Sigmoid colon (tissue), 7 donors: ENCODE measurements around the gene SLC36A2. TPM values are rescaled to one million over a fixed set of nuclear protein-coding genes. Genes with fewer than 3 reads are reported as not detected.
"Not testable (repeated sequence)": the region's sequence is repeated elsewhere in the genome, so short reads cannot be mapped to it uniquely, and the experiment has no call there.

ENCODE experiments used
- DNase-seq: peaks from one replicate; pipeline ENCODE4 v3.0.0-alpha.2; 2019
- H3K27ac ChIP-seq, 4 donors: fragments of 200-600 bp; sonication (generic); one replicate each; pipeline ENCODE4 v1.5.1; 2016 to 2019; ENCODE audit warnings: mild to moderate bottlenecking in 1 of 4
- H3K27me3 ChIP-seq, 3 donors: fragments of 200-600 bp; sonication (generic); one replicate each; pipeline ENCODE4 v1.5.1; 2019; ENCODE audit warnings: mild to moderate bottlenecking in 1 of 3
- H3K36me3 ChIP-seq, 4 donors: fragments of 200-600 bp; sonication (generic); one replicate each; pipeline ENCODE4 v1.5.1; 2016 to 2019
- H3K4me1 ChIP-seq, 4 donors: fragments of 200-600 bp; sonication (generic); one replicate each; pipeline ENCODE4 v1.5.1; 2017 to 2019
- H3K4me3 ChIP-seq, 4 donors: fragments of 200-600 bp; sonication (generic); one replicate each; pipeline ENCODE4 v1.5.1; 2017 to 2019; ENCODE audit warnings: mild to moderate bottlenecking in 2 of 4, moderate library complexity in 1 of 4
- H3K9me3 ChIP-seq, 4 donors: fragments of 200-600 bp in 3 of 4; sonication (generic) in 3 of 4; one replicate each; pipeline versions ENCODE4 v1.5.1 to v1.6.1; 2013 to 2019
- CTCF ChIP-seq, 4 experiments: fragments of 450-650 bp in 3 of 4; fragments of 200-600 bp in 1 of 4; IDR thresholded peaks; one replicate each; pipeline ENCODE4 v1.5.1; 2016 to 2019; ENCODE audit warnings: antibody characterized with exemption in 4 of 4, mild to moderate bottlenecking in 3 of 4, moderate library complexity in 2 of 4
- EP300 ChIP-seq, 4 donors: sonication (generic); formaldehyde crosslinking; IDR thresholded peaks; one replicate each; pipeline ENCODE4 v1.6.1; 2017; ENCODE audit warnings: antibody characterized with exemption in 4 of 4
- POLR2A ChIP-seq, 2 donors: fragments of 450-650 bp; IDR thresholded peaks; one replicate each; pipeline ENCODE4 v1.6.1; 2016; ENCODE audit warnings: antibody characterized with exemption in 2 of 2, mild to moderate bottlenecking in 2 of 2, moderate library complexity in 2 of 2
- POLR2AphosphoS5 ChIP-seq, 4 donors: sonication (generic); formaldehyde crosslinking; IDR thresholded peaks; one replicate each; pipeline ENCODE4 v1.6.1; 2017; ENCODE audit warnings: antibody characterized with exemption in 4 of 4
- WGBS, 2 donors: extraction: QIAGEN DNeasy Blood & Tissue Kit; methylation state at CpG; one replicate each; pipeline ENCODE4 v1.1.7; 2013; 5-methylcytosine and 5-hydroxymethylcytosine counted together
- intact Hi-C: fragments of 100-400 bp; cut with DNase I; formaldehyde crosslinking; loops from one replicate; pipeline ENCODE4 v1.15.1; 2023
- polyA plus RNA-seq, 3 donors: library from polyadenylated mRNA; stranded (reverse); fragments of 200-250 nt; gene quantifications; one replicate each; pipeline ENCODE4 v1.2.3, GENCODE V29; 2013
- total RNA-seq, 4 donors: library from RNA; depleted of rRNA; stranded (reverse); fragments of >200 nt; gene quantifications; one replicate each; pipeline ENCODE4 v1.1.0, GENCODE V29; 2016
- donor health status: healthy with polysubstance abuse.
- donor health status: Bipolar disorder and iron deficiency.
- donor health status: healthy.

The SLC36A2 gene
- total and polyA plus RNA-seq, 7 donors: not detected

- Histone ChIP-seq H3K4me1 (no peaks in the 10 kb centered on the region), H3K9me3 (peaks cover 0 to 2% (median 0%) of the 10 kb centered on the region in 4 donors), H3K36me3 (no peaks in the 10 kb centered on the region), H3K4me3 (no peak overlapping the region), H3K27ac (no peak overlapping the region), H3K27me3 (no peaks in the 10 kb centered on the region)
- DNase-seq: no peak
- TF ChIP-seq CTCF (IDR thresholded peaks at IDR 0.05) (no peak), EP300 (IDR thresholded peaks at IDR 0.05) (no peak), POLR2A (IDR thresholded peaks at IDR 0.05) (no peak), POLR2AphosphoS5 (IDR thresholded peaks at IDR 0.05) (no peak)
- 9 to 42% methylated on average over 2 of the region's 2 CpGs for WGBS, 2 donors
- intact Hi-C loops: loop anchor here (10.0 kb wide), 1 partner anchor 189 kb away; no protein-coding TSS in a partner anchor
Observed at GRCh38 chr5:151313357-151313756, 34.0 kb downstream of the SLC36A2 start.

GRCh38 chr5:151312756-151313324, 34.5 kb downstream of the SLC36A2 start:
- H3K4me3 ChIP-seq: no peak overlapping the region
- no peak overlapping the region for H3K27ac ChIP-seq
- DNase-seq: no peak
- no peaks in the 10 kb centered on the region for H3K27me3 ChIP-seq
- TF ChIP-seq POLR2A (IDR thresholded peaks at IDR 0.05): no peak
- no peak for TF ChIP-seq CTCF (IDR thresholded peaks at IDR 0.05)
- no peak for TF ChIP-seq EP300 (IDR thresholded peaks at IDR 0.05)
- TF ChIP-seq POLR2AphosphoS5 (IDR thresholded peaks at IDR 0.05): no peak
- 69 to 75% methylated on average over 5 of the region's 5 CpGs for WGBS, 2 donors
- intact Hi-C loops: loop anchor here (10.0 kb wide), 1 partner anchor 188 kb away; no protein-coding TSS in a partner anchor
- H3K4me1 ChIP-seq: no peaks in the 10 kb centered on the region
- peaks cover 0 to 2% (median 0%) of the 10 kb centered on the region in 4 donors for H3K9me3 ChIP-seq
- no peaks in the 10 kb centered on the region for H3K36me3 ChIP-seq

GRCh38 chr5:151310932-151311331, 36.4 kb downstream of the SLC36A2 start:
- H3K27ac ChIP-seq: no peak overlapping the region
- H3K27me3 ChIP-seq: no peaks in the 10 kb centered on the region
- no peaks in the 10 kb centered on the region for H3K36me3 ChIP-seq
- DNase-seq: no peak
- intact Hi-C loops: loop anchor here (10.0 kb wide), 1 partner anchor 186 kb away; no protein-coding TSS in a partner anchor
- no peaks in the 10 kb centered on the region for H3K4me1 ChIP-seq
- no peak overlapping the region for H3K4me3 ChIP-seq
- peaks cover 0 to 2% (median 0%) of the 10 kb centered on the region in 4 donors for H3K9me3 ChIP-seq
- TF ChIP-seq POLR2AphosphoS5 (IDR thresholded peaks at IDR 0.05) (no peak), CTCF (IDR thresholded peaks at IDR 0.05) (no peak), EP300 (IDR thresholded peaks at IDR 0.05) (no peak), POLR2A (IDR thresholded peaks at IDR 0.05) (no peak)

- not testable (repeated sequence) for H3K36me3 ChIP-seq, H3K9me3 ChIP-seq, H3K4me1 ChIP-seq, H3K27ac ChIP-seq, DNase-seq, H3K27me3 ChIP-seq, H3K4me3 ChIP-seq
- 92 to 94% methylated on average over 15 of the region's 15 CpGs for WGBS, 2 donors
- intact Hi-C loops: loop anchor here (10.0 kb wide), 1 partner anchor 185 kb away; no protein-coding TSS in a partner anchor
Observed at GRCh38 chr5:151309821-151310220, 37.5 kb downstream of the SLC36A2 start.

- H3K36me3 ChIP-seq, H3K4me3 ChIP-seq, H3K27me3 ChIP-seq, H3K4me1 ChIP-seq, intact Hi-C loops, H3K9me3 ChIP-seq, H3K27ac ChIP-seq, DNase-seq: not testable (repeated sequence)
- 98% methylated on average over 27 of the region's 27 CpGs for WGBS, 2 donors
Observed at GRCh38 chr5:151309266-151309665, 38.1 kb downstream of the SLC36A2 start.

GRCh38 chr5:151303666-151304065, 43.7 kb downstream of the SLC36A2 start, which contains the start of gene SLC36A3:
TSS of gene SLC36A3 (minus strand) at chr5:151303766. CDS start at chr5:151303354, 412 bp downstream.
- no peak for TF ChIP-seq EP300 (IDR thresholded peaks at IDR 0.05)
- no peak for TF ChIP-seq POLR2A (IDR thresholded peaks at IDR 0.05)
- no peak for TF ChIP-seq CTCF (IDR thresholded peaks at IDR 0.05)
- no peak for TF ChIP-seq POLR2AphosphoS5 (IDR thresholded peaks at IDR 0.05)
- H3K36me3 ChIP-seq: no peaks in the 10 kb centered on the region
- DNase-seq: no peak
- intact Hi-C loops: no loop called here
- no peaks in the 10 kb centered on the region for H3K9me3 ChIP-seq
- H3K4me3 ChIP-seq: no peak within 1 kb of the TSS
- H3K27ac ChIP-seq: no peak within 1 kb of the TSS
- 73 to 82% methylated on average over 2 of the region's 2 CpGs for WGBS, 2 donors
- no peaks in the 10 kb centered on the region for H3K4me1 ChIP-seq
- no peaks in the 10 kb centered on the region for H3K27me3 ChIP-seq
